ENCODE data around the gene GABRB1.

The GABRB1 gene

DNA sequence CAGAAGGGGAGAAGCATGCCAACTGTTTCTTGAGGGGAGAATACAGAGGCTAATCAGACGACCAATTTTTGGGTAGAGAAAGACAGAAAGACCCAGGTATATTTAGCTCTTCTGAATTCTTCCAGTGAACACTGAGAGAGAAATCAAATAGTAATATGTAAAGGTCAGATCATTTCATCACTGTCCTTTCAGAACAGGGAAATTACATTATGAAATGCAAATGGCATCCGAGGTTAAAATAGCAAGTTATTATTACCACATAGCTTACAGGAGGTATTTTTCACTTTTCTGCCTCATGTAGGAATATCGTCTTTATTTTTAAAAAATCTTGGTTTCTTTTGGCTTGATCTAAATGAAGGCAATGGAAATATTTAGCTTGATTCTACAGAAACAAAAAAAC is 18.0 kb downstream of the GABRB1 start:
- DNase-seq (ENCODE audit: low read depth in 2 of 2): no peak

GRCh38 chr4:47050761-47051725 is 19.7 kb downstream of the GABRB1 start:
- DNase-seq (ENCODE audit: low read depth in 2 of 2): no peak

GRCh38 chr4:47053485-47053884 is 22.1 kb downstream of the GABRB1 start:
- DNase-seq (ENCODE audit: low read depth in 2 of 2): no peak

GRCh38 chr4:47054130-47054529 is 22.8 kb downstream of the GABRB1 start:
- DNase-seq (ENCODE audit: low read depth in 2 of 2): no peak

- DNase-seq (ENCODE audit: low read depth in 2 of 2): no peak
These were observed 26.6 kb downstream of the GABRB1 start for GRCh38 chr4:47057991-47058390.

GRCh38 chr4:47060561-47060960 is 29.2 kb downstream of the GABRB1 start:
- DNase-seq (ENCODE audit: low read depth in 2 of 2): no peak

GRCh38 chr4:47061435-47061834 is 30.1 kb downstream of the GABRB1 start:
- no peak for DNase-seq (ENCODE audit: low read depth in 2 of 2)

DNA sequence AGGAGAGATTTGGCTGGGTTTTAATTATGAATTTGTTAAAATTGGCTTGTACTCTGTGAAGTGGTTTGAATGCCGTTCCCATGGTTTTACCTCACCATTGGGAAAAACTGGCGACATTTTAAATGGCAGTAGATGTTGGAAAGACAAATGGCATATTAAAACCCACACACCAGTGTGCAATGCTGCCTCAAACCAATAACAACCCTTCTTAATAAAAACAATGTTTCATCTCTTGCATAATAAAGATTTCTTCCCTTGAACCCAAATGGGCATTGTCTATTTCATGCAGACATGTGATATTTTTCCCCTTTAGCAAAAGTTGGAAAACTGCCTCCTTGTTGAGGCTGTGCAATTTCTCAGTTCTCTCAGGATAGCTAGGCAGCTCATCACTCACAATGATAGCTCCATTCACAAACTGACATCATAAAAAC is 33.7 kb downstream of the GABRB1 start:
- no peak for DNase-seq (ENCODE audit: low read depth in 2 of 2)

DNA sequence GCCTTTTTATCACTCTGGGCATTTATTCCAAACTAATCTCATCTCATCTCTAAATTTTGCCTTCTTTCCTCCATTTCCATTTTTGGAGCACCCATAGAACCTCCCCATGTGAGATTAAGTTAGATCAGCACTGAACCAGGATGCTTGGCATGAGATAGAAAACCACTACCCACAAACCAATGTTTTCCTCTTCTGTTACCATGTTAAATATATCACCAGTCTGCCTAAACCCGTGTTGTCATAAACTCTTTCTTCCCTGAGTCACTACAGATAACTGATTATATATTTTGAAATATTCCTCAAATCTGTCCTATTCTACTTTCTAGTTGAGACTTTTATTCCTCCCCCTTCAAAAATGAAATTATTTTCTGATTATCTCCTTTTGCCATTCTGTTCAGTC is 37.6 kb downstream of the GABRB1 start:
- DNase-seq (ENCODE audit: low read depth in 2 of 2): no peak

GRCh38 chr4:47071901-47072341 is 40.6 kb downstream of the GABRB1 start:
- DNase-seq (ENCODE audit: low read depth in 2 of 2): no peak

DNA sequence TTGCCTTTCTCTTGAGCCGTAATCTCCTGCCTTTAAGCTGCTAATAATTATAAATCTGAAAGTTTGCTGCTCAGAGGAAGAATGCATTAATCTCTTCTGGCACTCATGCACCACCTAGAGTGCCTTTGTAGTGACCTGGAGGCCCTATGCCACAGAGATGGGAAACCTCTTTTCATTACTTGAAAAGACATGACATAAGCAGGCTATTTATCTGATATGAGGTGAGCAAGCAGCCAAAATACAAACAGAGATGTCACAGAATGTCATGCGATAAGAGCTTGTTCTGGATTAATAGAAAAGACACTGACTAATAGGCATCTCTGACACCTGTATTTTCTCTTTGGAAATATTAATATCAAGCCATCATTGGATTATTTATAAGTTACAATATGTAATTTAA is 42.3 kb downstream of the GABRB1 start:
- no peak for DNase-seq (ENCODE audit: low read depth in 2 of 2)

GRCh38 chr4:47074816-47075215 is 43.4 kb downstream of the GABRB1 start:
- no peak for DNase-seq (ENCODE audit: low read depth in 2 of 2)

DNA sequence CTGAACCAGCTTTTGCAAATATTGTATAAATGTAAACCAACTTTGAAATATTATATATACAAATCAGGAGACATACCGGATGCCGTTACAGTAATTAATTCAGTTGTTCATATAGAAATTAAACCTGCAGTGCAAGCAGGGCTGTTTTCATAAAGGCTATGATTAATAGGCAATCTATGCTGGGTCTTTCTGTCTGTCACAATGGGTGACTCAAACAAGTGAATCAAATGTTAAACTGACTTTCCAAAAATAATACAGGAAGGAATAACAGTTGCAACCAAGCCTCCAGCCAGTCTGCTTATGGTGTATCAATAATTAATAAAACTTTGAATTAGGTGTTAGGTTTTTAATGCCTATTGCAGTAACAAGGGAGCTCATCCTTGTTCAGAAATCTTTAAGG is 43.9 kb downstream of the GABRB1 start:
- DNase-seq (ENCODE audit: low read depth in 2 of 2): no peak

GRCh38 chr4:47075919-47076318 is 44.6 kb downstream of the GABRB1 start:
- DNase-seq (ENCODE audit: low read depth in 2 of 2): no peak

GRCh38 chr4:47084111-47084510 is 52.7 kb downstream of the GABRB1 start:
- no peak for DNase-seq (ENCODE audit: low read depth in 2 of 2)

DNA sequence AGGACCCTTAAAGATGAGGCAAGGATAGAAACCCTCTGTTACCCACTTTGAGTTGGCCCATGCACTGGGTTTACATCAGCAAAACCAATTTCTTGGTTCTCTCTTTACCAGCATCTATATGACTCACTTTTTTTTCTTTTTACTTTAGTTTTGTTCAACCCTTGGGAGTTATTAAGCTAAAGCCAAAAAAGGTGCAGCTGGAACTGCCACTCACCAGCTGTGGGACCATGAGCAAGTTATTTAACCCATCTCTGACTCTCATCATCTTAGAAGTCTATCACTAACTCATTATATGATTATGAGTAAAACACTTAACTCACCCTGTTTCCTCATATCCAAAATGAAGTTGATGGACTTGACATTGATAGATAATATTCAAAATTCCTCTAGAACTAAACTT is 53.4 kb downstream of the GABRB1 start:
- no peak for DNase-seq (ENCODE audit: low read depth in 2 of 2)

- DNase-seq (ENCODE audit: low read depth in 2 of 2): no peak
These were observed 56.9 kb downstream of the GABRB1 start for GRCh38 chr4:47088298-47088697.

DNA sequence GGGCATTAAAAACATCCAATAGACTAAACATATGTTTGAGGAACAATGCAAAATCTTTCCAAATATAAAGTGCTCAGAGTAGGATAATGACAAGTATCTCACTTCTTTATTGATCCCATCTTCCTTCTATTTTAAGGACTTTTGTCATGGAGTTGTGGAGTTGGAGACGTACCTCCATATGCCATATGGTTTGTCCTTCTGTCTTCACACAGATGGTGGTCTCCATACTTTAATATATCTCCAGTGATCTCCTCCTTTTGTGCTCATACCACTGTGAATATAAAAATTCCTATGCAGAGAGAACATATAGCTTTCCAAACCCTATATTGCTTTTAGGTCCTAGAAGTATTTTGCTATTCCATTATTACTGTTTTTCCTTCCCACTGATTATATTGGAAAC is 64.5 kb downstream of the GABRB1 start:
- DNase-seq (ENCODE audit: low read depth in 2 of 2): no peak

DNA sequence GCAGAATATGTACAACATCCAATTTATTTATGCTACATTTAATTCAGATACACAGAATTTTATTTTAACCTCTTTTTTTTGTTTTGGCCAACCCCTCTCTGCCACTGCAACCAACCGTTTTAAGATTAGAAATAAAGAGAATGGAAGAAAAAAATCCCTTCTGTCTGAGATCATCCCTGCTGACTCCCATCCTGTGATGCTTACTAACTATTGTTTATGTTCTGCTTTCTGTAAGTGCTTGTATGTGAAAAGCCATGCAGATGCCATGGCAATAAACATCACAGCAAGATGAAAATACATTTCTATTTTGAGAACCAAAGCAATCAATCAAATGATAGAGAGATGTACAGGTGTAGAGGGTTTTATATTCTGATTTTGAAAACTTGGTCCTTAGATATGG is 70.1 kb downstream of the GABRB1 start:
- DNase-seq (ENCODE audit: low read depth in 2 of 2): no peak

DNA sequence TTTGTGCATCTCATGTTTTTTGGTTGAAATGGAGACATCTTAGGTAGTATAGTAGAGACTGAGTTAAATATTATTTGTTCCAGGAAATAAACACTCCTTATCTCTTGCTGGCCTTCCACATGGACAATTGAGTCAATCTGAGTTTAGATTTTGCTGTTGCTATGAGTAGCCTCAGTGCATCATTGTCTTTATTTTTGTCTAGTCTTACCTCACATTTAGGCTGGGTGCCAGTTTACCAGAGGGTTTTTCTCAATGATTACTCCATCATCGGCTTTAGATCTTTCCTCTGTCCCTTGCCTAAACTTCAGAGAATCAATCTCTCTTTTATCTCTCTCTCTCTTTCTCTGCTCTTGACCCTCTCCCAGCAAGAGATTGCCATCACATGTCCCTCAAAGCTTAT is 73.6 kb downstream of the GABRB1 start:
- no peak for DNase-seq (ENCODE audit: low read depth in 2 of 2)

GRCh38 chr4:47106561-47106960 is 75.2 kb downstream of the GABRB1 start:
- DNase-seq (ENCODE audit: low read depth in 2 of 2): no peak

DNA sequence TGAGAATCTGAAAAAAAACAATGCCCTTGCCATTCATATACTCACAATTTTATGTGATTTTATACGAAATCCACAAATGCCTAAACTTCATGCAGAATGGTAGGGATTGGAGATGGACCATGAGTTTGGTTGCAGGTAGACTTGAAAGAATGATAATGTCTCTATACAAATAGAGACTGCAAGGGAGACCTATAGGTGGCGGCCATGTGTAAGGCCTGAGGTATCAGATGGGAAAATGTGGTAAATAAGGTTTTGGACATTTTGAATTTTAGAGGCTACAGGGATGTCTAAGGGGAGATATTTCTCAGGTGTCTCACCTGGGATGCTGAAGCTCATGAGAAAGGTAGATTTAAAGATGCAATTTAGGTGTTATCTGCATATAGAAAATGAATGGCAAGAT is 78.0 kb downstream of the GABRB1 start:
- DNase-seq (ENCODE audit: low read depth in 2 of 2): no peak

GRCh38 chr4:47110546-47111132 is 79.3 kb downstream of the GABRB1 start:
- no peak for DNase-seq (ENCODE audit: low read depth in 2 of 2)

All from stimulated activated CD4-positive, alpha-beta T cell treated with anti-CD3 and anti-CD28 coated beads, Interleukin-4, amount 100 ng/mL, for 48 hours (primary cell).